H9 (cell line): ENCODE results near the gene EXD1. TPM values are rescaled to one million over a fixed set of nuclear protein-coding genes. Genes with fewer than 3 reads are reported as not detected.

ENCODE experiments used
- DNase-seq: peaks from one replicate; pipeline ENCODE4 v3.0.0-alpha.2; 2017
- H2AFZ ChIP-seq: one replicate; pipeline ENCODE4 v1.6.1; 2013; ENCODE audit warnings: mild to moderate bottlenecking, low read length, control low read depth, moderate library complexity
- H2AK5ac ChIP-seq: 2 replicates; pipeline ENCODE4 v1.6.1; 2013; ENCODE audit warnings: low read length, control low read depth, mixed read lengths; ENCODE audit not compliant: insufficient read length
- H2BK120ac ChIP-seq: one replicate; pipeline ENCODE4 v1.6.1; 2013; ENCODE audit warnings: low read depth, mild to moderate bottlenecking, low read length, control low read depth, inconsistent platforms; ENCODE audit not compliant: poor library complexity, severe bottlenecking
- H2BK12ac ChIP-seq: 2 replicates; pipeline ENCODE4 v1.6.1; 2013; ENCODE audit warnings: low read length, control low read depth, mixed read lengths, low read depth; ENCODE audit not compliant: insufficient read length
- H2BK15ac ChIP-seq: 2 replicates; pipeline ENCODE4 v1.6.1; 2013; ENCODE audit warnings: low read depth, low read length, control low read depth
- H2BK20ac ChIP-seq: one replicate; pipeline ENCODE4 v1.6.1; 2013; ENCODE audit warnings: low read depth, mild to moderate bottlenecking, low read length, control low read depth, inconsistent platforms; ENCODE audit not compliant: poor library complexity, severe bottlenecking
- H2BK5ac ChIP-seq: 2 replicates; pipeline ENCODE4 v1.6.1; 2013; ENCODE audit warnings: low read length, control low read depth, mixed read lengths; ENCODE audit not compliant: insufficient read length
- H3K14ac ChIP-seq: 2 replicates; pipeline ENCODE4 v1.6.1; 2013; ENCODE audit warnings: low read length, control low read depth; ENCODE audit not compliant: insufficient read depth
- H3K18ac ChIP-seq: 2 replicates; pipeline ENCODE4 v1.6.1; 2013; ENCODE audit warnings: low read depth, mild to moderate bottlenecking, mixed read lengths, low read length, control low read depth; ENCODE audit not compliant: insufficient read length
- H3K23ac ChIP-seq: 2 replicates; pipeline ENCODE4 v1.6.1; 2013; ENCODE audit warnings: low read length, control low read depth, mixed read lengths, low read depth; ENCODE audit not compliant: insufficient read length
- H3K23me2 ChIP-seq: 2 replicates; pipeline ENCODE4 v1.6.1; 2013; ENCODE audit warnings: low read depth, mild to moderate bottlenecking, mixed read lengths, low read length, control low read depth; ENCODE audit not compliant: insufficient read length, poor library complexity, severe bottlenecking
- H3K27ac ChIP-seq: 2 replicates; pipeline ENCODE4 v1.5.1; 2013; ENCODE audit warnings: low read length, control low read depth, mixed read lengths, low read depth; ENCODE audit not compliant: insufficient read length
- H3K27me3 ChIP-seq: 2 replicates; pipeline ENCODE4 v1.6.1; 2013; ENCODE audit warnings: low read length, control low read depth, inconsistent platforms; ENCODE audit not compliant: insufficient read depth
- H3K4ac ChIP-seq: 2 replicates; pipeline ENCODE4 v1.6.1; 2013; ENCODE audit warnings: low read depth, mild to moderate bottlenecking, control low read depth, inconsistent platforms, low read length, moderate library complexity
- H3K4me1 ChIP-seq: 2 replicates; pipeline ENCODE4 v1.6.1; 2013; ENCODE audit warnings: low read length, control low read depth, inconsistent platforms; ENCODE audit not compliant: insufficient read depth
- H3K4me2 ChIP-seq: 2 replicates; pipeline ENCODE4 v1.6.1; 2013; ENCODE audit warnings: low read length, control low read depth, mixed read lengths; ENCODE audit not compliant: insufficient read length, insufficient read depth
- H3K56ac ChIP-seq: 2 replicates; pipeline ENCODE4 v1.6.1; 2013; ENCODE audit warnings: low read depth, mild to moderate bottlenecking, mixed read lengths, low read length, control low read depth; ENCODE audit not compliant: insufficient read length
- H3K79me1 ChIP-seq: 2 replicates; pipeline ENCODE4 v1.6.1; 2013; ENCODE audit warnings: low read depth, mild to moderate bottlenecking, moderate library complexity, low read length, control low read depth, inconsistent platforms; ENCODE audit not compliant: insufficient read depth, poor library complexity, severe bottlenecking
- H3K79me2 ChIP-seq: 2 replicates; pipeline ENCODE4 v1.6.1; 2013; ENCODE audit warnings: low read length, control low read depth, inconsistent platforms; ENCODE audit not compliant: insufficient read depth
- H3K9ac ChIP-seq: 2 replicates; pipeline ENCODE4 v1.6.1; 2013; ENCODE audit warnings: low read length, control low read depth, mixed read lengths; ENCODE audit not compliant: insufficient read length; ENCODE audit errors: extremely low read depth
- H3K9me3 ChIP-seq: one replicate; pipeline ENCODE4 v1.6.1; 2013; ENCODE audit warnings: low read depth, low read length, inconsistent platforms; ENCODE audit not compliant: control insufficient read depth
- H3T11ph ChIP-seq: one replicate; pipeline ENCODE4 v1.6.1; 2013; ENCODE audit warnings: mild to moderate bottlenecking, low read length, control low read depth, inconsistent platforms
- H4K20me1 ChIP-seq: one replicate; pipeline ENCODE4 v1.6.1; 2013; ENCODE audit not compliant: control insufficient read depth, insufficient read length, insufficient read depth
- H4K5ac ChIP-seq: 2 replicates; pipeline ENCODE4 v1.6.1; 2013; ENCODE audit warnings: low read depth, mild to moderate bottlenecking, mixed read lengths, low read length, control low read depth; ENCODE audit not compliant: insufficient read length
- H4K8ac ChIP-seq: replicated peaks from 2 replicates; pipeline ENCODE4 v1.6.1; 2013; ENCODE audit warnings: low read length, control low read depth, mixed read lengths, low read depth; ENCODE audit not compliant: insufficient read length
- H4K91ac ChIP-seq: 2 replicates; pipeline ENCODE4 v1.6.1; 2013; ENCODE audit warnings: low read depth, mild to moderate bottlenecking, moderate library complexity, mixed read lengths, low read length, control low read depth; ENCODE audit not compliant: insufficient read length
- H3K27ac Mint-ChIP-seq, 3 experiments: 2 replicates in 2 of 3; 3 replicates in 1 of 3; pipeline ENCODE4 v1.8.0; 2020 to 2021; ENCODE audit warnings: mixed read lengths in 3 of 3, mild to moderate bottlenecking in 1 of 3, moderate library complexity in 1 of 3
- H3K27me3 Mint-ChIP-seq: 2 replicates; pipeline ENCODE4 v1.8.0; 2021; ENCODE audit warnings: low read depth, mild to moderate bottlenecking, moderate library complexity, mixed read lengths
- H3K36me3 Mint-ChIP-seq, 3 experiments: 2 replicates in 2 of 3; 3 replicates in 1 of 3; pipeline ENCODE4 v1.8.0; 2020 to 2021; ENCODE audit warnings: low read depth in 3 of 3, mixed read lengths in 3 of 3; ENCODE audit not compliant: insufficient read depth in 1 of 3
- H3K4me1 Mint-ChIP-seq, 2 experiments: 2 replicates each; pipeline ENCODE4 v1.8.0; 2020; ENCODE audit warnings: mixed read lengths in 2 of 2
- H3K4me3 Mint-ChIP-seq, 2 experiments: 2 replicates in 1 of 2; 3 replicates in 1 of 2; pipeline ENCODE4 v1.8.0; 2020 to 2021; ENCODE audit warnings: mild to moderate bottlenecking in 2 of 2, mixed read lengths in 2 of 2, moderate library complexity in 1 of 2
- H3K9me3 Mint-ChIP-seq, 2 experiments: 2 replicates in 1 of 2; 3 replicates in 1 of 2; pipeline ENCODE4 v1.8.0; 2020; ENCODE audit warnings: mild to moderate bottlenecking in 2 of 2, mixed read lengths in 2 of 2, moderate library complexity in 1 of 2
- total RNA-seq: library from RNA; stranded (reverse); gene quantifications from 2 replicates; pipeline ENCODE4 v1.2.1, GENCODE V29; 2021
- TF ChIP-seq, protein P1 (sequence below): fragments of 200-600 bp; sonication (generic); conservative IDR thresholded peaks from 3 replicates; pipeline ENCODE4 v1.8.0; 2021; ENCODE audit warnings: antibody characterized with exemption, mild to moderate bottlenecking

The EXD1 gene
- total RNA-seq, 1 experiment from 2014 or later, result not detected

DNA sequence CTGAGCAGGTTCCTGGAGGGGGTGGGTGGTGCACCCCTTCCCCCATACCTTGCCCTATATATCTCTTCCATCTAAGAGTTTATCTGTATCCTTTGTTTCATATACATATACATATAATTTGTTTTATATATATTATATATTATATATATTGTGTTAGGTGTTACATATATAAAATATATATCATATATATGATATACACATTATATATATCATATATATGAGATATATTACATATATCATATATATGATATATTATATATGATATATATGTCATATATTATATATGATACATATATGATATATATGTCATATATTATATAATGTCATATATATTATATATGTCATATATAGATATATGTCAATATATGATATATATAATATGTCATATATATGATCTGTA, 31.1 kb downstream of the EXD1 start:
- no peaks in the 10 kb centered on the region; a peak in 1 of 7 replicates for H3K36me3 Mint-ChIP-seq
- H3K4me1 Mint-ChIP-seq, result no peaks in the 10 kb centered on the region
- H3K4me2 ChIP-seq, result no peak overlapping the region
- no peak overlapping the region for H4K91ac ChIP-seq
- no peaks in the 10 kb centered on the region for H3K9me3 ChIP-seq
- H3K27ac Mint-ChIP-seq, result no peak overlapping the region
- no peak overlapping the region for H4K5ac ChIP-seq
- H2BK12ac ChIP-seq, result no peak overlapping the region
- TF ChIP-seq, protein P1, sequence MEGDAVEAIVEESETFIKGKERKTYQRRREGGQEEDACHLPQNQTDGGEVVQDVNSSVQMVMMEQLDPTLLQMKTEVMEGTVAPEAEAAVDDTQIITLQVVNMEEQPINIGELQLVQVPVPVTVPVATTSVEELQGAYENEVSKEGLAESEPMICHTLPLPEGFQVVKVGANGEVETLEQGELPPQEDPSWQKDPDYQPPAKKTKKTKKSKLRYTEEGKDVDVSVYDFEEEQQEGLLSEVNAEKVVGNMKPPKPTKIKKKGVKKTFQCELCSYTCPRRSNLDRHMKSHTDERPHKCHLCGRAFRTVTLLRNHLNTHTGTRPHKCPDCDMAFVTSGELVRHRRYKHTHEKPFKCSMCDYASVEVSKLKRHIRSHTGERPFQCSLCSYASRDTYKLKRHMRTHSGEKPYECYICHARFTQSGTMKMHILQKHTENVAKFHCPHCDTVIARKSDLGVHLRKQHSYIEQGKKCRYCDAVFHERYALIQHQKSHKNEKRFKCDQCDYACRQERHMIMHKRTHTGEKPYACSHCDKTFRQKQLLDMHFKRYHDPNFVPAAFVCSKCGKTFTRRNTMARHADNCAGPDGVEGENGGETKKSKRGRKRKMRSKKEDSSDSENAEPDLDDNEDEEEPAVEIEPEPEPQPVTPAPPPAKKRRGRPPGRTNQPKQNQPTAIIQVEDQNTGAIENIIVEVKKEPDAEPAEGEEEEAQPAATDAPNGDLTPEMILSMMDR, result no peak
- H3K9me3 Mint-ChIP-seq, result no peaks in the 10 kb centered on the region
- no peaks in the 10 kb centered on the region for H3K79me1 ChIP-seq
- DNase-seq, result no peak
- no peaks in the 10 kb centered on the region for H4K20me1 ChIP-seq
- H2BK120ac ChIP-seq, result no peak overlapping the region
- H3T11ph ChIP-seq, result no peak overlapping the region
- no peaks in the 10 kb centered on the region for H3K4me1 ChIP-seq
- no peaks in the 10 kb centered on the region for H3K79me2 ChIP-seq
- no peak overlapping the region for H3K14ac ChIP-seq
- no peak overlapping the region for H3K27ac ChIP-seq
- H3K27me3 Mint-ChIP-seq, result no peaks in the 10 kb centered on the region
- no peak overlapping the region for H3K4me3 Mint-ChIP-seq
- no peak overlapping the region for H2AK5ac ChIP-seq
- no peak overlapping the region for H2BK20ac ChIP-seq
- H3K56ac ChIP-seq, result no peak overlapping the region
- H2AFZ ChIP-seq, result no peak overlapping the region
- H3K9ac ChIP-seq, result no peak overlapping the region
- H3K23me2 ChIP-seq, result no peaks in the 10 kb centered on the region
- no peak overlapping the region for H3K18ac ChIP-seq
- H2BK5ac ChIP-seq, result no peak overlapping the region
- H2BK15ac ChIP-seq, result no peak overlapping the region
- no peak overlapping the region for H3K23ac ChIP-seq
- H4K8ac ChIP-seq, result no peak overlapping the region
- no peaks in the 10 kb centered on the region for H3K27me3 ChIP-seq
- no peak overlapping the region for H3K4ac ChIP-seq
